Stimulated activated CD8-positive, alpha-beta memory T cell treated with anti-CD3 and anti-CD28 coated beads, Interleukin-12 subunit alpha, Interleukin-12 subunit beta, amount 100 ng/mL, for 1 hour (primary cell): Measurements from ENCODE around the gene ZNF544.
"Not testable (repeated sequence)": the region's sequence is repeated elsewhere in the genome, so short reads cannot be mapped to it uniquely, and the experiment has no call there.

ENCODE experiments used
- DNase-seq: peaks from one replicate; pipeline ENCODE4 v3.0.0-alpha.2; 2020; ENCODE audit warnings: low read depth

The ZNF544 gene

DNA sequence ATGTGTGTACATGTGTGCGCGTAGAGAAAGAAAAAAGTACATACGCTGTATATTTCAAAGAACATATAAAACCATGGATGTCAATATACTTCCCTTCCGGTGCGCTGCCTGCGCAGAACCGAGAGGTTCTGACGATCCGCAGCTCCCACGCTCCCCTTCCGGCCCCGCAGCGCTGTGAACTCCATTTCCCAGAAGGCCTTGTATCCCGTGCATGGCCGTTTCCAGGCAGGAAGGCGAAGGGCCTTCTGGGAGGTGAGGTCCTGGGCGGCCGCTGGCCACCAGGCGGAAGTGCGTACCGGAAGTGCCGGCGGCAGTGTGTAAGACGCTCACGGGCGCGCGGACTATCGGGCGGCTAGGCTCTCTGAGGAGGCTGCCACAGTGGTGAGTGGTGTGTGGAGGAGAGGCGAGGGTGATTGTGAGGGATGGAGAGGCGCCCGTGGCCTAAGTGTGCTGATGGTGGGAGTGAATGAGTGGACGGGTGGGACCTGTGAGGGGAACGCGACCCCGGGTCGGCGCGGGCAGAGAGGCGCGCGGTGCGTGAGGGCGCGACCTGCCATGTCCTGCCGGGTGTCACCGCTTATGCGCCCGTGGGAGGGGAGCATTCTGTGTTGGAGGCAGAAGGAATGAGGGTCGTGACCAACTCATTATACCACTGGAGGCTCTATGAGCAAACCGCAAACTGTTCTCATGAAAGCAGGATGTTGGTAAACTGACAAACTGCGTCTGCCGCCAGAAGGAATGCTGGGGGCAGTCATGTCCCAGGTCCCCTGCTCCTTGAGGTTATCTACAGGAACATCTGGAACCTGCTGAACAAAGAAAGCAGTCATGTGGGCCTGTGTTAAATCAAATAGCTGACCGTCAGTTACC is 76.6 kb downstream of the ZNF544 start, which contains the start of gene ERVK3-1:
Gene ERVK3-1, plus strand, starts transcription at position 313 of the 867 bp plus-strand sequence. CDS start 6,792 bp downstream, outside the sequence.
- DNase-seq, result peak; percentile 89

DNA sequence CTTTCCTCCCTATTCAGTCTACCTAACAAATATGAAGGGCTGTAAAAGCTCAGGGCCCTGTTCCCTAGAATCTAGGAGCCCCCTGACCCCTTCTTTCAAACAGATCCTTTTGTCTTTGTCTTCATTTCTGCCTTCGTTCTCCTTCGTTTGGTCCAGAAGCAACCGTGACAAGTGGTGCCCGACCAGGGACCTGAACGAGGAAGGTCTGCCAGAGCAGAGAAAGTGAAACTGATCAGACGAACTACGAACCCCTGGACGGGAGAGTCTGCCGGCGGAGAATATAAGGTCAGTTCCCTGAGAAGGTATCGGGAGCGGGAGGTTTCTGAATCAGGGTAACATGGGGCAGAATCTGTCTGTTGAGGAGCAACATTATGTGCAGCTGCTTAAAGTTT is 77.2 kb downstream of the ZNF544 start:
- no peak for DNase-seq

DNA sequence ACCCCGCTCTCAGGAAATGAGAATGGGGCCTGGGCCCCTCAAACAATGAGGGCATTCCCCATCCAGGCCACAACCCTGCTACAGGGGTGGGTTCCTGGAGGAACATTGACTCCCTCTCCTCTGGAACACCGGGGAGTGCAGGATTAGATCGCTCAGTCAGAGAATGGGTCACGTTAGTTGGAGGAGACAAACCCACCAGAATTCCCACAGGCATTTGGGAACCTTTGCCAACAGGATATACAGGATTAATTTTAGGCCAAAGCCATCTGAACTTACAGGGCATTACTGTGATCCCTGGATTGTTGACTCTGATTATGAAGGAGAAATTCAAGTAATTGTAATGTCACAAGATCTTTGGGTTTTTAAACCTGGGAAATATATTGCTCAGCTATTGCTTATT is 79.0 kb downstream of the ZNF544 start:
- no peak for DNase-seq

DNA sequence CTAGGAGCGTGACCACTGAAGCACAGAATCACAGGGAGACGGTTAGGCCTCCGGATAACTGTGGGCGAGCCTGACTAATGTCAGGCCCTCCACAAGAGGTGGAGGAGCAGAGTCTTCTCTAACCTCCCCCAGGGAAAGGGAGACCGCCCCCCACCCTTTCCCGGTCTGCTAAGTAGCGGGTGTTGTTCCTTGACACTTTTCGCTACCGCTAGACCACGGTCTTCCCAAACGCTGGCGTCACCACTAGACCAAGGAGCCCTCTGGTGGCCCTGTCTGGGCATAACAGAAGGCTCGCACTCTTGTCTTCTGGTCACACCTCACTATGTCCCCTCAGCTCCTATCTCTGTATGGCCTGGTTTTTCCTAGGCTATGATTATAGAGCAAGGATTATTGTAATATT is 82.0 kb downstream of the ZNF544 start:
- not testable (repeated sequence) for DNase-seq

DNA sequence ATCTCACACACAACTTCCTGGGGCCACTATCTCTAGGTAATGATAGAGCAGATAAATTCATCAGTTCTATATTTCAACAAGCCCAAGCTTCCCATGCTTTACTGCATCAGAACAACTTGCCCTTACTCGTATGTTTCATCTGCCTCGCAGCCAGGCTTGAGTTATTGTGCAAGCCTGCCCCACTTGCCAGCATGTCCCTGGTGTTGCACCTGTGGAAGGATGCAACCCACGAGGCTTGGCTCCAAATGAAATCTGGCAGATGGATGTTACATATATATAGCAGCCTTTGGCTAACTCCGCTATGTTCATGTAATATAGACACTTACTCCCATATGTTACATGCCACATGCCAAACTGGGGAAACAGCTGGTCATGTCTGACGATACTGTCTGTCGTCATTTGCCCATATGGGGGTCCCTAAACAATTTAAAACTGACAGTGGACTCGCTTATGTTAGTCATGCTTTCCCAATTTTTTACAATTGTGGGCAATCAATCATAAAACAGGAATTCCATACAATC is 82.7 kb downstream of the ZNF544 start:
- DNase-seq, result no peak
